LNCAP (cell line): ENCODE measurements around the gene METTL18.

Experiments
- CTCF ChIP-seq: fragments of 450-650 bp; IDR thresholded peaks from 2 replicates; pipeline ENCODE4 v1.5.1; 2017; ENCODE audit warnings: mild to moderate bottlenecking

Gene METTL18

GRCh38 chr1:169794530-169795416 lies at the start of gene METTL18:
Gene METTL18, minus strand, starts transcription at chr1:169794907. Its CDS starts 1,212 bp downstream, at chr1:169793695.
- TF ChIP-seq CTCF = no peak

- TF ChIP-seq CTCF = no peak
These were observed 44.2 kb upstream of the METTL18 start for GRCh38 chr1:169838942-169839341.

GRCh38 chr1:169836198-169836597 lies 41.5 kb upstream of the METTL18 start:
- no peak for TF ChIP-seq CTCF

- TF ChIP-seq CTCF = no peak
These were observed 40.9 kb upstream of the METTL18 start for GRCh38 chr1:169835647-169836046.

DNA sequence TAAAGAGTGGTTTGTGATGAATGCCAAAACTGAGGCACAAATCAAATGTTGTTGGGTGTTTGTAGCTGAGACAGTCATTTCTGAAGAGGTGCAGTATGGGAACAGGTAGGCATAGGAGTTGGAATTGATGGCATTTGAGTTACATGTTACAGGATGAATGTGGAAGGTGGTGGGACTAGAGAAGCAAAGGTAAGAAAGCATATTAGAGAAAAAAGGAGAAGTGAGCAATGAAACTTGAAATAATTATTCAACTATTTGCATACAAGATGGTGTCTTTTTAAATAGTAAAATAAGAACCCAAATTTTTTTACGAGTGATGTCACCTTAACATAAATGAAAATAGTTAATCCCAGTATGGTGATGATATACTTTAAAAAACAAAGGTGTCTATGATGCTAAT lies 40.2 kb upstream of the METTL18 start:
- no peak for TF ChIP-seq CTCF

DNA sequence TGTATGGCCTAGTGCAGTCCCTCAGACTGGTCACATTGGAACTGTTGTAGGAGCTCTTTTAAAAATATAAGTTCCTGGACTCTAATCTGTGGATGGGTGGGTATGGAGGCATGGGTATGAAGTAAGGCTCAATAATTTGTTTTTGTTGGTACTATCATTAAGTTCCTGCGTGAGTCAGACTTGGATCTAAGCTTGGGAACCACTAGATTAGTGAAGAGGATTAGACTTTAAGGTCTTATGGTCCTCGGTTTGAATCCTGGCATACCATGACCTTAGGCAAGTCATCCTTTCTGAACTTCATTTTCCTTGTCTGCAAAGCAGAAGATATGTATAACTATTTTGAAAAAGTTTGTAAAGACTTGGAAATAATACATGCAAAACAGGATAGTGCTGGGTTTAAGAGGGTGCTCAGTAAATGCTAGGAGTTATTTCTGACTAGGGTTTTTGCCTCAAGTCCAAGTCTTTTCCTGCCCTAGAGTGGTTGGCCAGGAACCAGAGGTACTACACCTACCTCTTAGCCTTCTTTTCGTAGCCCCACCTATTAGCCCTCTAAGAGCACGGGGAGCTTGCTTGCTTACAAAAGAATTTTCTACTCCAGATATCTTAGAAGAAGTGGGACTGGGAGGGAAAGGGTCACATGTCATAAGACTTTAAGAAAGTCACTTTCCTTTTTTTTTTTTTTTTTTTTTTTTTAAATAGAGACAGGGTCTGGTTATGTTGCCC lies 38.6 kb upstream of the METTL18 start:
- no peak for TF ChIP-seq CTCF

GRCh38 chr1:169829671-169830070 lies 35.0 kb upstream of the METTL18 start:
- TF ChIP-seq CTCF = no peak
